Neural progenitor cell (in vitro differentiated cells): ENCODE results near the gene CXCR5.

Source experiments
- CTCF ChIP-seq: fragments of 200-600 bp; sonication (generic); IDR thresholded peaks from 2 replicates; pipeline ENCODE4 v1.5.1; 2017; ENCODE audit warnings: antibody characterized with exemption, mild to moderate bottlenecking
- EZH2 ChIP-seq: fragments of 200-600 bp; sonication (generic); IDR thresholded peaks from 2 replicates; pipeline ENCODE4 v1.6.1; 2017; ENCODE audit warnings: antibody characterized with exemption, mild to moderate bottlenecking, moderate library complexity

- TF ChIP-seq CTCF, result no peak
- no peak for TF ChIP-seq EZH2
These were observed 706 bp upstream of the CXCR5 start for GRCh38 chr11:118883004-118883367.
